SK-N-MC (cell line): ENCODE measurements around the gene MANBA.

Experiments
- EZH2 ChIP-seq: fragments of 200-600 bp; sonication (generic); IDR thresholded peaks from one replicate; pipeline ENCODE4 v1.6.1; 2017; ENCODE audit warnings: antibody characterized with exemption
- FOXP2 ChIP-seq: optimal IDR thresholded peaks from 2 replicates; pipeline ENCODE3; 2011; ENCODE audit warnings: mild to moderate bottlenecking, moderate library complexity; ENCODE audit not compliant: insufficient read depth; ENCODE audit errors: extremely low read length, control extremely low read depth
- POLR2AphosphoS5 ChIP-seq: IDR thresholded peaks from 2 replicates; pipeline ENCODE4 v1.6.1; 2012; ENCODE audit warnings: mild to moderate bottlenecking, low read depth, low read length, borderline replicate concordance

DNA sequence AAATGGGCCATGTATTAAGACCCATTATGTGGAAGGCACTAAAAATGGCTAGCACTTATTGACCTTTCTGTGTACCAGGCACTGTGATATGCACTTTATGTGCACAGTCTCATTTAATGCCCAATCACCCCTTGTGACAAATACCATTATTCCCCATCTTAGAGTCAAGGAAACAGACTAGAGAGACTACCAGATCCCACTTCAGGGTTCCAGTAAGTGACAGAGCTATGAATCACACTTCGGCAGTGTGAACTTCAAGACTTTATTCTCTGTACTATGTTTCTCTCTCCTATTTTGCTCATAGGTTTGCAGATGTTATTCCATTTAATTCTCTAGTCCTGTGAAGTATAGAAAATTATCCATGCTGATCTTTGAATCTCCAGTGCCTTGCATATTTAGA lies 152.6 kb downstream of the MANBA start:
- no peak for TF ChIP-seq POLR2AphosphoS5
- no peak for TF ChIP-seq EZH2
- no peak for TF ChIP-seq FOXP2
